Epithelial cell of esophagus (primary cell): ENCODE results near the gene NDST1.

Experiments used
- DNase-seq: peaks from one replicate; pipeline ENCODE4 v3.0.0; 2010; ENCODE audit warnings: low read depth
- H3K4me3 ChIP-seq: 2 replicates; pipeline ENCODE4 v1.5.1; 2011; ENCODE audit warnings: mild to moderate bottlenecking, low read length, control low read depth
- TF ChIP-seq, protein P1 (sequence below): IDR thresholded peaks from 2 replicates; pipeline ENCODE4 v1.5.1; 2011; ENCODE audit warnings: low read depth, mild to moderate bottlenecking, low read length, control low read depth, inconsistent platforms; ENCODE audit not compliant: insufficient read depth; ENCODE audit errors: missing control alignments

Gene NDST1

GRCh38 chr5:150535611-150536010, 27.7 kb downstream of the NDST1 start:
- no peak for DNase-seq
- TF ChIP-seq, protein P1, sequence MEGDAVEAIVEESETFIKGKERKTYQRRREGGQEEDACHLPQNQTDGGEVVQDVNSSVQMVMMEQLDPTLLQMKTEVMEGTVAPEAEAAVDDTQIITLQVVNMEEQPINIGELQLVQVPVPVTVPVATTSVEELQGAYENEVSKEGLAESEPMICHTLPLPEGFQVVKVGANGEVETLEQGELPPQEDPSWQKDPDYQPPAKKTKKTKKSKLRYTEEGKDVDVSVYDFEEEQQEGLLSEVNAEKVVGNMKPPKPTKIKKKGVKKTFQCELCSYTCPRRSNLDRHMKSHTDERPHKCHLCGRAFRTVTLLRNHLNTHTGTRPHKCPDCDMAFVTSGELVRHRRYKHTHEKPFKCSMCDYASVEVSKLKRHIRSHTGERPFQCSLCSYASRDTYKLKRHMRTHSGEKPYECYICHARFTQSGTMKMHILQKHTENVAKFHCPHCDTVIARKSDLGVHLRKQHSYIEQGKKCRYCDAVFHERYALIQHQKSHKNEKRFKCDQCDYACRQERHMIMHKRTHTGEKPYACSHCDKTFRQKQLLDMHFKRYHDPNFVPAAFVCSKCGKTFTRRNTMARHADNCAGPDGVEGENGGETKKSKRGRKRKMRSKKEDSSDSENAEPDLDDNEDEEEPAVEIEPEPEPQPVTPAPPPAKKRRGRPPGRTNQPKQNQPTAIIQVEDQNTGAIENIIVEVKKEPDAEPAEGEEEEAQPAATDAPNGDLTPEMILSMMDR: no peak
- H3K4me3 ChIP-seq: no peak overlapping the region

DNA sequence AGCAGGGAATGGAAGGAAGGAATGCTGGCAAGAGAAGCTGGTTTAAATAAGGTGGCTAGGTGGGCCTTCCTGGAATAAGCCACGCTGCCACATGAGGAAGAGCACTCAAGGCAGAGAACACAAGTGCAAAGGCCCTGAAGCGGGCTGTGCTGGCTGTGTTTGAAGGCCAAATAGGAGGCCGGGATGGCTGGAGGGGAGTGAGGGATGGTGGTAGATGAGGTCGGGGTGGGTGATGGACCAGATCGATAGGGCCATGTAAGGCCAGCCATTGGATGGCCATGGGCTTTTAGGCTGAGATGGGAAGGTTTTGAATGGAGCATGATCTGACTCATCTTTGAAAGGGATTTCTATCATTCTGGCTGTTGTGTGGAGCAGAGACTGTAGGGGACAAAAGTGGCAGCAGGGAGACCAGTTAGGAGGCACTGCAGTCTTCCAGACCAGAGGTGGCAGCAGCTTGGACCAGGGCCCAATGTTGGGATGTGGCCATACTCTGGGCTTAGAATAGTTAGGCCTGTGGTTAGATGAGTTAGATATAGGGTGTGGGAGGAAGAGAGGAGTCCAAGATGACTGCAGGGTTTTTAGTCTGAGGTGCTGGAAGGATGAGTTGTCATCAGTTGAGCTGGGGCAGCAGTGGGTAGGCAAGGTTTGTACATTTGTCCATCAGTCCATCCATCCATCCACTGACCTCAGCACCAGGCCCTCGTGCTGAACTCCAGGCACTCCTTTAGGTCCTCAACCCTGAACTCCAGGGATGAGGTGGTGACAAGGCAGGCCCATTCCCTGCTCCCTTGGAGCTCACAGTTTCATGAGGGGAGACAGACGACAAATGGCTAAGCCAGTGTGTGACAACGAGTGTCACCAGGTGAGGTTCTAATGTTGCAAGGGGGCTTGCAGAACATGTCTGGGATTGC, 30.3 kb downstream of the NDST1 start:
- peak; percentile 64 for DNase-seq
- TF ChIP-seq, protein P1: no peak
- no peak overlapping the region for H3K4me3 ChIP-seq

- TF ChIP-seq, protein P1: no peak
Observed at GRCh38 chr5:150539206-150539605, 31.3 kb downstream of the NDST1 start.

GRCh38 chr5:150540042-150540441, 32.1 kb downstream of the NDST1 start:
- no peak for DNase-seq

More at GRCh38 chr5:150539206-150539605, 31.3 kb downstream of the NDST1 start:
- DNase-seq: no peak
- no peak overlapping the region for H3K4me3 ChIP-seq

DNA sequence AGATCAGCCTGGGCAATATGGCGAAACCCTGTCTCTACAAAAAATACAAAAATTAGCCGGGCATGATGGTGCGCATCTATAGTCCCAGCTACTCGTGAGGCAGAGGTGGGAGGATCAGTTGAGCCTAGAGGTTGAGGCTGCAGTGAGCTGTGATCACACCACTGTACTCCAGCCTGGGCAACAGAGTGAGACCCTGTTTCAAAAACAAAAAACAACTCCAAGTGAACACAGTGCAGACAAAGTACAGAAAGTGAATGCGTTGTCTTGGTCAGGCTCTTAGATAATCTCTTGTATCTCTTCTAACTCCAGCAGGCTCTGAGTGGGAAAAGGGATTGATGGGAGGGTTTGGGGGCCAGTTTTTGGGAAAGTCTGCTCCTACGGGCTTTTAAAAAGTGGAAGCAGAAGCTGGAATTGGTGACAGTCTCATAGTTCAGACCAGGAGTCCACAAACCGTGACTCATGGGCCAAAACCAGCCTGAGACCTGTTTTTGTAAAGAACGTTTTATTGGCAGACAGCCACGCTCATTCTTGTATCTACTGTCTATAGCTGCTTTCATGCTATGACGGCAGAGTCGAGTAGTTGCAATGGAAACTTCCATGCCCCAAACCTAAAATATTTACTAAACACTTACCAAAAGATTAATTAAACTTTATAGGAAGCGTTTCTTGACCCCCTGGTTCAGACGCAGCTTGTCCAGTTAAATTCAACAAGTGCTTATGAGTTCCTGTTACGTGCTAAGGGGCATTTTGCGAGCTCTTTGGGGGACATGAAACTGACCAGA, 32.9 kb downstream of the NDST1 start:
- TF ChIP-seq, protein P1: no peak
- no peak overlapping the region for H3K4me3 ChIP-seq
- peak; percentile 97 for DNase-seq

More at GRCh38 chr5:150540042-150540441, 32.1 kb downstream of the NDST1 start:
- TF ChIP-seq, protein P1: no peak
- no peak overlapping the region for H3K4me3 ChIP-seq

DNA sequence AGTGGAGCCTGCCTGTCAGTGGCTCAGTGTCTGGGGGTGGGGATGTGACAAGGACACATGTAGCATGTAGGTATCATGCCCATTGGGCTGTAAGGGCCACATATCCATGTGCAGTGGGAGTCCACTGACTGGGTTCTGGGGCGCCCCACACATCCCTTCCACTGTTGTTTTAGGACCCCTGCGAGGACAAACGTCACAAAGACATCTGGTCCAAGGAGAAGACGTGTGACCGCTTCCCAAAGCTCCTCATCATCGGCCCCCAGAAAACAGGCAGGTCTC, 33.4 kb downstream of the NDST1 start:
- H3K4me3 ChIP-seq: no peak overlapping the region
- DNase-seq: no peak
- TF ChIP-seq, protein P1: no peak
